Progenitor cell of endocrine pancreas (in vitro differentiated cells): ENCODE data around the gene ANKMY1. TPM values are rescaled to one million over a fixed set of nuclear protein-coding genes. Genes with fewer than 3 reads are reported as not detected.
"Not testable (repeated sequence)": the region's sequence is repeated elsewhere in the genome, so short reads cannot be mapped to it uniquely, and the experiment has no call there.

ENCODE experiments used
- DNase-seq: peaks from one replicate; pipeline ENCODE4 v3.0.0; 2021; ENCODE audit warnings: low spot score; ENCODE audit not compliant: unreplicated experiment
- H3K27ac Mint-ChIP-seq: 2 replicates; pipeline ENCODE4 v1.8.0; 2021; ENCODE audit warnings: mild to moderate bottlenecking, moderate library complexity, mixed read lengths
- H3K27me3 Mint-ChIP-seq: 2 replicates; pipeline ENCODE4 v1.8.0; 2021; ENCODE audit warnings: mixed read lengths
- H3K36me3 Mint-ChIP-seq: 2 replicates; pipeline ENCODE4 v1.8.0; 2022; ENCODE audit warnings: mixed read lengths; ENCODE audit not compliant: insufficient read depth
- H3K4me1 Mint-ChIP-seq: 2 replicates; pipeline ENCODE4 v1.8.0; 2021; ENCODE audit warnings: low read depth, mixed read lengths
- H3K4me3 Mint-ChIP-seq: 2 replicates; pipeline ENCODE4 v1.8.0; 2021; ENCODE audit warnings: low read depth, mild to moderate bottlenecking, moderate library complexity, mixed read lengths
- H3K9me3 Mint-ChIP-seq: 2 replicates; pipeline ENCODE4 v1.8.0; 2021; ENCODE audit warnings: low read depth, mixed read lengths
- CTCF ChIP-seq: fragments of 200-600 bp; sonication (generic); IDR thresholded peaks from one replicate; pipeline ENCODE4 v1.5.0; 2021; ENCODE audit warnings: antibody characterized with exemption, mild to moderate bottlenecking; ENCODE audit not compliant: unreplicated experiment
- total RNA-seq: library from RNA; stranded (reverse); gene quantifications from 2 replicates; pipeline ENCODE4 v1.2.1, GENCODE V29; 2021

ANKMY1 gene
- total RNA-seq, 1 donor from 2014 or later: 29.2 TPM

DNA sequence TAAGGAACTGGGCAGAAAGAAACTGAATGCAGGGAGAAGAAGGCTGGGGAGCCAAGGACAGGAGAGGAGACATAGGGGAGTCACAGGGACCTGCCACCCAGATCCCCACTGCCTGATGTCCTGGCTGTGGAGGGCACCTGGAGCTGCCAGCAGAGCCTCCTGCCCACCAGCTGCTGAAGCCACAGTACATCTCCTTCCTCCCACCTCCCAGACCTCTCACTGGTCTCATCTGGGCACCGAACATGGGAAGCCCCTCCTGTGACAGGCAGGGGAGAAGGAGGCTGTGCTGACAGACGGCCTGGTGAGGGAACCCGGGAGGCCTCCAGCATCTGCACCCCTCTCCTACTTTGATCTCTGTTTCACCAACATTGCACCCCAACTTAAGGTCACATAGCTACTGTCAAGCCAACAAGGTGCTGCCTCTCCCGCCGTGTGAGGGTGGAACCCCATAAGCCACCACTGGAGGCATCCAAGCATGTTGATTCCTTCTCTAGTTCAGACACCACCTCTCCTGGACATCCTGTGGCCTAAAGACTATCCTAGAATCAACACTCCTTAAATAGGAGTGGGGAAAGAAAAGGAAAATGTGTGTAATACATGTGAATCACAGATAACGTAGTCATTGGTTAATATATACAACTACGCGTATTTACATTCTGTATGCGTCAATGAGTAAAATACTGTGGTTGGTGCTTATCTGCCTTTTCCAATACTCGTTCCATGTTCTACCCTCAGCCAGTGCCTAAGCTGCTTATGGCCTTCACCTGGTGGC, 7.0 kb upstream of the ANKMY1 start:
- H3K27ac Mint-ChIP-seq: peak overlapping the region; percentile 85
- no peak for TF ChIP-seq CTCF
- H3K9me3 Mint-ChIP-seq: no peaks in the 10 kb centered on the region
- no peak for DNase-seq
- no peak overlapping the region for H3K4me3 Mint-ChIP-seq
- peaks cover 29% of the 10 kb centered on the region for H3K4me1 Mint-ChIP-seq
- peaks cover 2% of the 10 kb centered on the region for H3K36me3 Mint-ChIP-seq
- H3K27me3 Mint-ChIP-seq: no peaks in the 10 kb centered on the region

DNA sequence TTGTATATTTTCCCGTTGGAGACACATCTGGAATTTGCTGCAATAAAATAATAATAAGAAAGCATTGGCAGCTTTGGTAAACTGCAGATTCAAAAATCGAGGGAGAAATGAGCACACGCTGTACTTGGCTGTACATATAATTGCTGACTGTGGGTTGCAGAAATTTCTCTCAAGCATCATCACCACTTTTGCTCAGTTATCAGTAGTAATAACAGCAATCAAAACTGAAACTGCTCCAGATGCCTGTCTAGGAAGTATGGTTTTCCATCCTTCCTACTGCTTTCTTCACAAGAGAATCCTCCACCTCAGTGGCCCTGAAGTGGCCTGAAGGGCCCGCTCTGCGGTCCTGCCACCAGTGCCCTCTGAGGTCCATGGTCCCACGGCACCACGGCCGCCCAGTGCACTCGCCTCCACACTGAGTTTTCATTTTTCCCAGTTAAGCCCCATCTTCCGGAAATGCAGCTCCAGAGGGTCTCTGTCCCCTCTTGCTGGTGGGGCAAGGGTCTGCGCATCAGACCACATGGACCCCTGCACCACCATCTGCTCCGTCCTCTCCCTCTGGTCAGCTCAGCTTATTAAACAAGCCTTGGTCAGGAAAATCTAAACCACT, 6.3 kb upstream of the ANKMY1 start:
- no peak for TF ChIP-seq CTCF
- peaks cover 24% of the 10 kb centered on the region for H3K4me1 Mint-ChIP-seq
- no peak for DNase-seq
- H3K27me3 Mint-ChIP-seq: no peaks in the 10 kb centered on the region
- no peak overlapping the region for H3K27ac Mint-ChIP-seq
- H3K4me3 Mint-ChIP-seq: no peak overlapping the region
- no peaks in the 10 kb centered on the region for H3K9me3 Mint-ChIP-seq
- H3K36me3 Mint-ChIP-seq: peaks cover 2% of the 10 kb centered on the region

GRCh38 chr2:240563231-240563630, 5.4 kb upstream of the ANKMY1 start:
- H3K36me3 Mint-ChIP-seq, H3K27me3 Mint-ChIP-seq, H3K9me3 Mint-ChIP-seq, H3K27ac Mint-ChIP-seq, H3K4me3 Mint-ChIP-seq, DNase-seq: not testable (repeated sequence)
- peaks cover 25% of the 10 kb centered on the region for H3K4me1 Mint-ChIP-seq

DNA sequence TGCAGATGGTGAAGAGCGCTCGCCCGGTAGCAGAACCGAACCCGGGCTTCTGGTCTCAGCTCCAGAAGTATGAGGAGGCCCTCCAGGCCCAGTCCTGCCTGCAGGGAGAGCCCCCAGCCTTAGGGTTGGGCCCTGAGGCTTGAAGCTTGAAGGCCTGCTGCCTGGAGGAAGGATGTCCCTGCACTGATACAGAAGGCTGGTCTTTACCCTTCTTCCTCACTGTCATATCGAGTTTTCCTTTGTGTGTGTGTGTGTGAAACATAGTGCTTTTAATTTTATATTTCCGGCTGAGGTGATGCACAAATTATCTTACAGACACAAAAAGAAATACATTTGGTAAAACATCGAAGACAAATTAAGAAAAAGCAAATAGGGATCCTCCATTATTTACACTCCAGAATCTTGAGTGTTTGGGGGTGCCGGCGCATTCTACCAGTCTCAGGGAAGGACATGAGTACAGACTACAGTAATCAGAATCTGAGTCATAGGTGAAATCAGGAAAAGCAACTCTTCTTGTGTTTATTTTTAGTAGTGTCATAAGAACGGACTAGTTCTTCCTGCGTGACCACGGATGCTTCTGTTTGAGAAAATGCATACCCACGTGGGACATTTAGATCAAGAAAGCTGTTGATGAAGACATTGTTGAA, 3.7 kb upstream of the ANKMY1 start:
- Mint-ChIP-seq H3K36me3 (peaks cover 2% of the 10 kb centered on the region), H3K27ac (peak overlapping the region; percentile 82), H3K4me1 (peaks cover 20% of the 10 kb centered on the region), H3K27me3 (peaks cover 3% of the 10 kb centered on the region), H3K4me3 (peak overlapping the region; percentile 76), H3K9me3 (no peaks in the 10 kb centered on the region)
- TF ChIP-seq CTCF: no peak
- DNase-seq: no peak

DNA sequence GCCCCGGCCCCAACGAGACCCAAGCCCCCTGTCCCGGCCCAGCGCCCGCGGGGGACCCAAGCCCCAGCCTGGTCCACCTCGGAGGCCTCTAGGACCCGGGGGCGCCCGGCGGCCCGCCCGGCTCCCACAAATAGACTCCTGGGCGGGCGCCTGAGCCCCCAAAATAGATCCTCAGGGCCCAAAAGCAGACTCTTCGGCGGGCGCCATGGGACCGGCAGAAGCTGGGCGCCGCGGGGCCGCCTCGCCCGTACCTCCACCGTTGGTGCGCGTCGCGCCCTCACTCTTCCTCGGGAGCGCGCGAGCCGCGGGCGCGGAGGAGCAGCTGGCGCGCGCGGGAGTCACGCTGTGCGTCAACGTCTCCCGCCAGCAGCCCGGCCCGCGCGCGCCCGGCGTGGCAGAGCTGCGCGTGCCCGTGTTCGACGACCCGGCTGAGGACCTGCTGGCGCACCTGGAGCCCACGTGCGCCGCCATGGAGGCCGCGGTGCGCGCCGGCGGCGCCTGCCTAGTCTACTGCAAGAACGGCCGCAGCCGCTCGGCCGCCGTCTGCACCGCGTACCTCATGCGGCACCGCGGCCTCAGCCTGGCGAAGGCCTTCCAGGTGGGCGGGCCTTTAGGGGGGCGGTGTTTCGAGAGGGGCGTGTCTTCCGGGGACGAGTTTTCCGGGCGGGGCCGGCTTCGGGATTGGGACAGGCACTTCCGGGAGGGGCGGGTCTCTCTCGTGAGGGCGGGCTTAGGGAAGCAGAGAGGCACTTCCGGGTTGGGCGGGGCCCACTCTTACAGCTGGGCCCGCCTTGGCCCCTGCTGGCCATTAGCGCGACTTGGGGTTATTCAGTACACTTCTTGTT, 2.9 kb upstream of the ANKMY1 start:
- TF ChIP-seq CTCF: peak; percentile 43
- DNase-seq: peak; percentile 99
- Mint-ChIP-seq H3K9me3 (no peaks in the 10 kb centered on the region), H3K36me3 (peaks cover 2% of the 10 kb centered on the region), H3K27ac (peak overlapping the region; percentile 82), H3K4me3 (peak overlapping the region; percentile 76), H3K27me3 (peaks cover 3% of the 10 kb centered on the region), H3K4me1 (peaks cover 17% of the 10 kb centered on the region)
